ENCODE results near the gene MED26.
A peak's percentile ranks its signal among the peaks of the same experiment; 100 is the strongest.
"Not testable (repeated sequence)": the region's sequence is repeated elsewhere in the genome, so short reads cannot be mapped to it uniquely, and the experiment has no call there.

MED26 gene

DNA sequence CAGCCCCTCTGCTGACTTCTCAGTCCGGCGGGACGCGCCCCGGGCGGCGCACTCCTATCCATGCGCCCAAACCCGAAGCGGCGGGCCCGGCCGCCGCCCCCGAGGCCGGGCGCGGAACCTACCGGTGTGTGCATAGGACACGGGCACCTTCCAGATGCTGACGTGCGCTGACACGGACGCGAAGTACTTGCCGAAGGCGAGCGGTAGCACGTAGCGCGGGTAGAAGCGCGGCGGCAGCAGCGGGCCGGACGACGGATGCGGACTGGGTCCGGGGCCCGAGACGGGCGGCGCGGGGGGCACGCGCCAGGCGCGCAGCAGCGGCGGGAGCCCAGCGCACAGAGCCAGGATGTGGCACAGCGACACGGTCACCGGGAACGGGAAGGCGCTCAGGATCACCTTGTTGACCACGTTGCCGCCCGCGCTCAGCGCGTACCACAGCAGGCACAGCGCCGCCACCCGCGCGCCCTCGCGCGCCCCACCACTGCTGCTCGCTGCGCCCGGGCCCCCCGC, 56.1 kb downstream of the MED26 start:
- peak; percentile 42 for DNase-seq

DNA sequence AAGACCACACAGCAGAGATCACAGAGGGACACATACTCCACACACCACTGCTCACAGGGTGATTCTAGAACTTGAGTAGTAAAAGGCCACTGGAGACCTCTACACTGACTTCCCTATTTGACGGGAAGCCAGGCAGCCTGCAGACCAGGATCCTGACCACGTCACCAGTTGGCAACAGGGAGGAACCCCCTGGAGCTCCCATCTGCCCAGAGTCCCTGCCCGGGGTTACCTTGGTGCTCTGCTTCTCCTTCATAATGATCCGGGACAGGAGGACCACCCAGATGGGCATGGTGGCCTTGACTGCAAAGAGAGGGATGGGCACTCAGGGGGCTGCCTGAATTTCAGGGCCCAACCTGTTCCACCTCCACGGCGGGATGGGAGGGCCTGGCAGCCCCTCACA, 56.7 kb downstream of the MED26 start:
- DNase-seq = no peak

DNA sequence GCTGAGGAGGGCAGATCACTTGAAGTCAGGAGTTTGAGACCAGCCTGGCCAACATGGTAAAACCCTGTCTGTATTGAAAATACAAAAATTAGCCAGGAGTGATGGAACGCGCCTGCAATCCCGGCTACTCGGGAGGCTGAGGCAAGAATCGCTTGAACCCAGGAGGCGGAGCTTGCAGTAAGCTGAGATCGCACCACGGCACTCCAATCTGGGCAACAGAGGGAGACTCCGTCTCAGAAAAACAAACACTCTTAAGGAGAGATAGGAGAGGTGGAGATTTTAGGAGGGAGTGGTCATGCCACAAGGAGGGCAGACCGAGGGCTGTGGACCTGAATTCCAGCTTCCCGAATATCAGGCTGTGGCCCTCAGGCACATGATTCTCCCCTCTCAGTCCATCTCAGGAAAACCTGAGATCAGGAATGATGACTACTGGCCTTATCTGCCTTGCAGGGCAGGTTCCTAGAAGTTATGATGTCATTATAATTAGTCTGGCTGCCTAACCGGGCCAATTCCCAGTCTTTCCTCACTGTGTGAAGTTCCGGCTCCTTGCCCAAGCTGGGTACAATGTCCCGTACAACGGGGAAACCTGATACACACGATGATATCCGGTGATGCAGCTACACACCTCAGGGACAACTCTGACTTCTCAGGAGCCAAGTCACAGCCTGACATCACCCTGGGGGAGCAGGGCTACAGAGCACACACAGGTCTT, 58.2 kb downstream of the MED26 start:
- no peak for DNase-seq

DNA sequence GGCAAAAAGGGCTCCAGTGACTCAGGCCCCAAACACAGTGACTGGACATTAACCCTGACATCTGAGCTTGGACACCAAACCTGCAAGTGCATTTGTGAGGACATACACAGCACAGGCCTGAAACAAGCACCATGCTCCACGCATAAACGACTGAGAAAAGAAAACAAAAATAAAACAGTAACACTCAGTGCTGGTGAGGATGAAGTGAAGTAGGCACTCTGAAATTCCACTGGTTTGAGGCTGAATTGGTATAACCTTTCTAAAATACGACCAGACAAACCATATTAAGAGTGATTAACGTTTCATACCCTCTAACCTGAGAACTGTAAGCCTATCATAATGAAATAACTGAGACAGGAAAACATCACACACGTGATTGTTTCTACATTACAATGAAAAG, 61.3 kb downstream of the MED26 start:
- no peak for DNase-seq

DNA sequence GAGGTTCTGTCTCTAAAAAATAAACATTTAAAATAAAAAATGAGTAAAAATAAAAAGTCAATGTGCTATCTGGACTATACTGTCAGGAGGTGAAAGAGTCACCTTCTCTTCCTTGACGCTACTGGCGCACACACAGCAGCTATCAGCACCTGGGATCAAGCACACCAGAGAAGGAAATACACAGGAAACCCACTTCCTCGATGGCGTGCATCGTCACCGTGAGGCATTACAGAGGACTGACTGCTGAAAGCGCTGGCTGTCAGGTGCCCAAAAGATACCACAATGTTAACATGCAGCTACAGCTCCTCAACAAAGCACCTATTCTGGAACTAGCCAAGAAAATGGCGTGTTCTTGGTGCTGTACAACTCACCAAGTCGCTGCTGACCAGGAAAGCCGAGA, 61.8 kb downstream of the MED26 start:
- peak; percentile 73 for DNase-seq

DNA sequence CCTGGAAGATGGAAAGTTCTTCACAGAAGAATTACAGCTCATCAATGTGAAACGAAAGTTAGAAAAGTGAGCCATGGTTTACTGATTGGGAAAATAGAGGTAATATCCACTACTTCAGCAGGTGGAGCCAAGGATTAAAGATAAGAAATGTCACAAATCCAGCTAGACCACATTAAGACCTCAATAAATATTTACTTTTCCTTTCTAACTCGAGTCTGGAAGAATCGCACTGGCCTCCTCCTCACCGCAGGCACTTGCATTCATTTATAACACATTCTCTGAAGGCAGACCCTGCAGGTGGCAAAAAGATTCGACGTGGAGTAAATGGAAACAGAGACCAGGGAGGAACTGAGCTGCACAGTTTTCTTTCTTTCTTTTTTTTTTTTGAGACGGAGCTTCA, 63.2 kb downstream of the MED26 start:
- DNase-seq = no peak

DNA sequence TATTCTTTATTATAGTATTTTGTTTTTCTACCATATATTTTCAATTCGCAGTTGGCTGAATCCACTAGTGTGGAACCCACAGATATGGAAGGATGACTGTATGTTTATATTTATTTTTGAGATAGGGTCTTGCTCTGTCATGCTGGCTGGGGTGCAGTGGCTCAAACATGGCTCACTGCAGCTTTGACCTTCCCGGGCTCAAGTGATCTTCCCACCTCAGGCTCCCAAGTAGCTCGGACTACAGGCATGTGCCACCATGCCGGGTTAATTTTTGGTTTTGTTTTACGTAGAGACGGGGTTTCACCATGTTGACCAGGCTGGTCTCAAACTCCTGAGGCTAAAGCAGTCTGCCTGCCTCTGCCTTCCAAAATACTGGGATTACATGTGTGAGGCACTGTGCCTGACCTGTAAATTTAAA, 65.4 kb downstream of the MED26 start:
- DNase-seq = no peak

DNA sequence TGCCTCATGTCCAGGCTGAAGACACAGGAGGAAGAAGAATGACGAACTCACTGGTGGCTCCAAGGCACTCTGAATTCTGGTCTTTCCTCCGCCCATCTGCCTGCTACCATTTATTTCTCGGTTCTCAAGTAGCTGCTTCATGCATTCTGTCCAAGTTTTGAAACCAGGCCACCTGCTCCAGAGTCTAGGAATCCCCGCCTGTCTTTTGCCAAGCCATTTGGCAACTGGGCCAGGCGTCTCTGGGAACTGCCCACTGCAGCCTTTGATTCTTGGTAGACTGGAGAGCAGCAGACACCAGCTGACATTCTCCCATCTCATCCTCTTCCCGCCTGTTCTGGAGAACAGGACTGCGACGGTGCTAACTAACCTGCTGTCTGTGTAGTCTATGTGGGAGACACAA, 66.6 kb downstream of the MED26 start:
- no peak for DNase-seq

DNA sequence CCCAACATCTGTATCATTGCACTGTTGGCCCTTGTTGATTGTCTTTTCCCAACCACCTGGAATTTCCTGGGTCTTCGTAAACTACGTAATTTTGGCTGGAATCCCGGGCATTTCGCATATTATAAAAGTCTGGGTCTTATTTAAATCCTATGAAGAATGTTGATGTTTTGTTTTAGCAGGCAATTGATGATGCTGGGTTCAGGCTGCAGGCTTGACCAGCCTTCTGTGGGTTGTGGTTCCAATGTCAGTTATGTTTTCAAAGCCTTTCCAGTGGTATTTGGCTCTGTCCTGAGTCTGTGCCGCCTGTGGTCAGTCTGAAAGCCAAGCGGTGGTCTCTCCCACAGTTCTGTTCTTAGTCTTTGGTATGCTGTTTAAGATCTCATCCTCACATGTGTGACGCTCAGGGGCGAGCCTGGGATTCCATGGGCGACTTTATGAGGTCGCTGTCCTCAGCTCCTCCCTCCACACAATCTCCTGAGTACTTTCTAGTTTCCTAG, 68.2 kb downstream of the MED26 start:
- no peak for DNase-seq

DNA sequence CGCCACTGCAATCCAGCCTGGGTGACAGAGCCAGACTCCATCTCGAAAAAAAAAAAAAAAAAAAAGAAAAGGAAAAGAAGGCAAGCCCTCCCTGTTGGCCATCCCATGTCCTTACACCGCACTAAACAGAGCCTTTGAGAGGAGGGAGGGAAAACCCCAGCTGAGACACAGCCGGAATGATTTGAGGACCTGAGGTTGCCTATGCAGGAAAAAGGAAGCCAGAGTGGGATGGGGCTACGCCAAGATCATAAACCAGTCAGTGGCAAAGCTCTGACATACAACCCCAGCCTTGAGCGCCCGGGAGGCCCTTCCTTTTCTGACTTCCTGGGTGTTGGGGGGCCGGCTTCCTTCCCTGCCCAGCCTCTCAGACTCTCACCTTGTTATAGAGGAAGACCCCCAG, 73.2 kb downstream of the MED26 start:
- DNase-seq = no peak

DNA sequence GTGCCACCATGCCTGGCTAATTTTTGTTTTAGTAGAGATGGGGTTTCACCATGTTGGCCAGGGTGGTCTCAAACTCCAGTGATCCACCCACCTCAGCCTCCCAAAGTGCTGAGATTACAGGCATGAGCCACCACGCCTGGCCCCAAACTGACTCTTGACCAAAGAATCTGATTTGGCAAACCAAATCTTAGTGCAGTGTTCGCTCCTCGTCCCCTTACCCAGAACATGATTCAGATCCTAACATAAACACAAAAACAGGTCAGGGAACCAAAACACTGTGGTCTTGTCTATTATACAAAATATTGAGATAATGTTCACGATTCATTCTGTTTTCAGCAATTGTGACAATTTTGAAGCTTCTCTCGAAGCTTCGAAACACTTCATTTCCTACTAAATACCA, 76.1 kb downstream of the MED26 start:
- DNase-seq = not testable (repeated sequence)

DNA sequence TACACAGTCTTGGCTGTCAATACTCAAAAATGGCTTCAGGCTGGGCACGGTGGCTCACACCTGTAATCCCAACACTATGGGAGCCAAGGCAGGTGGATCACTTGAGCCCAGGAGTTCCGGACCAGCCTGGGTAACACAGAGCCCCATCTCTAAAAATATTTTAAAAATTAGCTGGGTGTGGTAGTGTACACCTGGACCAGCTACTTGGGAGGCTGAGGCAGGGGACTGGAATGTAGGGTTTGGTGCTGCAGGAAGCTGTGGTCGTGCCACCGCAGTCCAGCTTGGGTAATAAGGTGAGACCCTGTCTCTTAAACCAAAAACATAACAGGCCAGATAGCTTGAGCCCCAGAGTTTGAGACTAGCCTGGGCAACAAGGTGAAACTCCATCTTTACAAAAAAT, 79.0 kb downstream of the MED26 start:
- DNase-seq = no peak

DNA sequence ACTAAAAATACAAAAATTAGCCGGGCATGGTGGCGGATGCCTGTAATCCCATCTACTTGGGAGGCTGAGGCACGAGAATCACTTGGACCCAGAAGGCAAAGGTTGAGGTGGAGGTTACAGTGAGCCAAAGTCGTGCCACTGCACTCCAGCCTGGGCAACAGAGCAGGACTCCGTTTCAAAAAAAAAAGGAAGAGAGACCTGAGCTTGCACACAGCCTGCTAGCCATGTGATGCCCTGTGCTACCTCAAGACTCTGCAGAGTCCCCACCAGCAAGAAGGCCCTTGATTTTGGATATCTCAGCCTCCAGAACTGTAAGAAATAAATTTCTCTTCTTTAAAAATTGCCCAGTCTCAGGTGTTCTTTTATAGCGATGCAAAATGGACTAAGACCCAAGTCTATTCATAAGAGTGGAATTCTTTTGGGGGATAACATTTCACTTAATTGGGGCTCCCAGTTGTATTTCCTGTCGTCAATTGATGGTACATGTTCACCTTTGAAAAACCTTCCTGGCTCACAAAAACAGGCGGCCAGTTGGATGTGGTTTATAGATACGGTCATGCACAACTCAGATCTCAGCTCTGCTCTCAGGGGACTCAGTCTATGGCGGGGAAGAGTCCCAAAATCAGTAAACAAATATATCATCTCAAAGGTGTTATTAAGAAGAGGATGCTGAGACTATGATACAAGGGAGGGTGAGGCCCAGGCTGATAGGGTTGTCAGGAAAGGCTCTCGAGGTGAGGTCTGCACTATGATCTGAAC, 83.4 kb downstream of the MED26 start:
- no peak for DNase-seq

DNA sequence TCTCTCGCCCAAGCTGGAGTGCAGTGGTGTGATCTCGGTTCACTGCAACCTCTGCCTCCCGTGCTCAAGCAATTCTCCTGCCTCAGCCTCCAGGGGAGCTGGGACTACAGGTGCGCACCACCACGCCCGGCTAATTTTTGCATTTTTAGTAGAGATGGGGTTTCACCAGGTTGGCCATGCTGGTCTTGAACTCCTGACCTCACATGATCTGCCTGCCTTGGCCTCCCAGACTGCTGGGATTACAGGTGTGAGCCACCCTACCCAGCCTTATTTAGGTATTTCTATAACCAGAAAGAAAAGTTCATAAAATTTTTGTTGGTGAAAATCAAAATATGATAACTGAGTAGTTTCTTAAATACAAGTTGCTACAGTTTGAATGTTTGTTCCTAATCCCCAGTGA, 84.3 kb downstream of the MED26 start:
- DNase-seq = not testable (repeated sequence)

DNA sequence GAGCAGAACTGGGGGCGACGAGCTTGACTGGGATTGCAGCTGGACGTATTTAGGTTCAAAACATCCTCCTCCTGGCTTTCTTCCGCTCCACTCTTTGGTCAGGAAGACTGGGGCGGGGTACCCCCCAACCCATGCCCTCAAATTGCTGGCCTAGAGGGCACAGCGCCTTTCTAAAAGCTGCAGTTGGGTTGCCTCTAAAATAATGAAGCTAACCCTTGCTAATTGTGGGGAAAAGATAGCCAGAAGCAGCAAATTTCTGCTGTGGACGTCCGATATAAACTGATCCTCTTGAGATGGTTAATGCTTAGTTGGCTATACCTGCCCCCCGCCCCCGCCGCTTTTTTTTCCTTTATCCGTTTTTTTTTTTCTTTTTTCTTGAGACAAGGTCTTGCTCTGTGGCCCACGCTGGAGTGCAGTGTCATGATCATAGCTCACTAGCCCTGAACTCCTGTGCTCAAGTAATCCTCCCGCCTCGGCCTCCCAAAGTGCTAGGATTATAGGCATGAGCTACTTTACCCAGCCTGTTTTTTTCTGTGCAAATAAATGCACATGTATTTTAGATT, 85.0 kb downstream of the MED26 start:
- DNase-seq = peak; percentile 10

DNA sequence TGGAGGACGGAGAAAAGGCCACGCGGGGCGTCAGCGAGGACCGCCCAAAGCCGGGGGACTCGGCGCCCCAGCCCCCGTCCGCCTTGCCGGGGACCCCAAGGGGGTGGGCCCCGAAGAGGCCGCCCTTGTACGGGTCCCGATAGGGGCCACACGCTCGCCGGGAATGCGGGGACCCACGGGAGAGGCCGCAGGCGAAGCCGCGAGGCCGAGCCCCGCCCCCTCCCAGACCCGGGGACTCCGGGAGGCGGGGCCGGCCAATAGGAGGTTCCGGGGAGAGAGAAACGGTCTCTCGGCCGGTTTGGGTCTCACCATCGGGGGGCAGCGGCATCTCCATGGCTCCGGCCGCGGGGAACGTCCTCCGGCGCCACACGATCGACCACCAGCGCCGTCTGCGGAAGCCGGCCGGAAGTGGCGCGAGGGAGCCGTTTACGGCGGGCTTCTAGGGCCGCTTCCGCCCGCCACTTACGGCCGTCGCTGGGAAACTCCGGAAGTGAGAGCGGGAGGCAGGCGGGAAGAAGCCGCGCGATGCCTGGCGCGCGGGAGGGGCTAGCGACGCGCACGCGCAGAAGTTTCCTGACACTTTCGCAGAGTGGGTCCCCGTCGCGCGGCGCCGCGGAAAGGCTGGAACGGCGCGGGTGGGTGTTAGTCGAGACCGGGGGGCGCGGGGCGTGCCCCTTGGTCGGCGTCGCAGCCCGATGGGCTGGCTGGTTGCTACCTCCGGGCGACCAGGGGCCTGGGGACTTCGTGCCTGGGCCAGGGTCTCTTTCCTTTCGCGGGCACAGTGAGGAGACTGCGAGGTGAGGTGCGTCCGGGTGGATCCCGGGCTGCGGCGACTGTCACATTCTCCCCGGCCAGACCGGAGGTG, 85.7 kb downstream of the MED26 start, which contains the start of gene CHERP:
CHERP (minus strand) TSS at position 393 of the 865 bp plus-strand sequence; CDS start at position 334, 59 bp downstream.
- peak; percentile 95 for DNase-seq

DNA sequence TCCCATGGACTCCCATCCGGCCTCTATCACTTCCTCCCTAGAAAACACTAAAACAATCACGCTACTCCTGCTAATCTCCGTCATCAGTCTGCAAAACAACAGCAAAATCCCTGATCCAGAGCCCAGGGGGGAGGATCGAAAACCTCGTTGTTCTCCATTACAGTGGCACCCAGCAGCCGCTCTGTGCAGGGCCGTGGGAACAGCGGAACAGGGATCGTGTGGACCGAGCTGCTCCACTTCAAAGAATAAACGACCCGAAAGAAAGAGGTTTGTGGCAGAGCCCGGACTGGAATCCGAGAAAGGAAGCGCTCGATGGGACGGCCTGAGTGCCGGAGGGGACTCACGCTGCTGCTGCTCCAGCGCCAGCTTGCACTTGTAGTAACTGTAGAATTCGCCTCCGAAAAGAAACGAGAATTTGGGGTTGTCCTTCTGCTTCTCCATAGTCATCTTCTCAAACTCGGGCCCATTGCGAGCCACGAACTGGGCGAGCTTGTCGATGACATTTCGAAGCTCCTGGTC, 86.4 kb downstream of the MED26 start:
- peak; percentile 16 for DNase-seq

DNA sequence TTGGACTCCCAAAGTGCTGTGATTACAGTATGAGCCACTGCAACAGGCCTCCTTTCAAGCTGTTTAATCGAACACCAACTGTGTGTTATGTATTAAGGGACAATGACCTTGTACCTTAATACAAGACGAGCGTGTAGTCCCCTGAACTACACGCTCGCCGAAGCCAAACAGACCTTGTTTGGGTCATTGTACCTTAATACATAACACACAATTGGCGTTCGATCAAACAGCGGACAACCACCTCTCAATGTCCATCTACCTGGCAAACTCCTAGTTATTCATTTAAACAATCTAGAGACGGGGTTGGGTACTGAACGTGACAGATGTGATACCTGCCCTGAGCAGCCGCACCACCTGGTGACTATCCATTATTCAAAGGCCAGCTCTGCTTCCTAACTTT, 87.1 kb downstream of the MED26 start:
- no peak for DNase-seq

DNA sequence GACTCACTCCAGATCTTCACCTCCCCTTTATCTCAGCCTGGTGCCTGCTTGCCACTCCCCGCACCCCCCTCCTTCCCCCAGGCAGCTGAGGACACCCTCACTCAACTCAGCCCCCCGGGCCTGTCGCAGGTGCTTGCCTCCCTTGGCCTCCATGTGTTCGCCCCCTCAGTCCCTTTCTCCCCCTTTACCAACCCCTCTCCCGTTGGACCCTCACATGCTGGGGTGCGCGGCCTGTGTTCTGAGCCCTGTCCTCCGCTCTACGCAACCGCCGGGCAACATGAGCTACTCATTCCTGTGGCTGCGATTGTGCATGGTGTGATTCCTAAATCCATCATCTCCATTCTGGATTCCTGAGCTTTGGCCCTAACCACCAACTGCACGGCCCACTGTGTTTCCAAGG, 90.9 kb downstream of the MED26 start:
- no peak for DNase-seq

DNA sequence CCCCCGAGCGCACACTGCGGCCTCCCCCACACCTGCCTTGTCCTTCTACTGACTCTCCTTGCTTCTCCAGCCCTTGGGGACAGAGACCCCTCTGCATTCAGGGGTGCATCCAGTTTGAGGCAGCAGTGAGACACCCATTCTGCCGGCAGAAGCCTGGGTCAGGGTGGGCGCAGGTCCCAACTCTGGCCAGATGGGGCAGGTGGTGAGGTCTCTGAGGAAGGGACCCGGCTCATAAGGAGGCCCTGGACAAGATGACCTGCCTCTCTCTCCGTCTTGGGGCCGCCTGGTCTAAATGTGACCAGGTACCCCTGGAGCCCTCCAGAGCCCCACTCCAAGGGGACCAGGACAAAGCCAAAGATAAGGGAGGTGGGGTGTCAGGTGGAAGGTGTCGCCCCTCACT, 91.9 kb downstream of the MED26 start:
- no peak for DNase-seq

DNA sequence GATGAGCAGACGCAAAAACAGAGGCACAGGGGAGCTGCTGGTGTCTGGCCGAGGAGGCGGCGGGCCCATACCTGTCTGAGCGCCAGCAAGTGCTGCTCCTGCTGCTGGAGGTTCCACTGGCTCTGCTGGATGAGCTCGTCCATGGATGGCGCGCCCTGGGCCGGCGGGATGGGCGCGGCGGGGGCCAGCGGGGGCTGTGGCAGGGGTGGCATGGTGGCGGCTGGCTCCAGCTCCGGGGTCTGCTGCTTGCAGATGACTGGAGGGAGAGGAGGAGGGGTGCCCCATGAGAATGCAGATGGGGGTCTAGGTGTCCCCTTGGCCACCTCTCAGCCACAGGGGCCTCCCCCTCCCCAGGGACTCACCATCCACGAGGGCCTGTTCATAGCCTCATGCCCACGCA, 92.6 kb downstream of the MED26 start:
- DNase-seq = no peak

DNA sequence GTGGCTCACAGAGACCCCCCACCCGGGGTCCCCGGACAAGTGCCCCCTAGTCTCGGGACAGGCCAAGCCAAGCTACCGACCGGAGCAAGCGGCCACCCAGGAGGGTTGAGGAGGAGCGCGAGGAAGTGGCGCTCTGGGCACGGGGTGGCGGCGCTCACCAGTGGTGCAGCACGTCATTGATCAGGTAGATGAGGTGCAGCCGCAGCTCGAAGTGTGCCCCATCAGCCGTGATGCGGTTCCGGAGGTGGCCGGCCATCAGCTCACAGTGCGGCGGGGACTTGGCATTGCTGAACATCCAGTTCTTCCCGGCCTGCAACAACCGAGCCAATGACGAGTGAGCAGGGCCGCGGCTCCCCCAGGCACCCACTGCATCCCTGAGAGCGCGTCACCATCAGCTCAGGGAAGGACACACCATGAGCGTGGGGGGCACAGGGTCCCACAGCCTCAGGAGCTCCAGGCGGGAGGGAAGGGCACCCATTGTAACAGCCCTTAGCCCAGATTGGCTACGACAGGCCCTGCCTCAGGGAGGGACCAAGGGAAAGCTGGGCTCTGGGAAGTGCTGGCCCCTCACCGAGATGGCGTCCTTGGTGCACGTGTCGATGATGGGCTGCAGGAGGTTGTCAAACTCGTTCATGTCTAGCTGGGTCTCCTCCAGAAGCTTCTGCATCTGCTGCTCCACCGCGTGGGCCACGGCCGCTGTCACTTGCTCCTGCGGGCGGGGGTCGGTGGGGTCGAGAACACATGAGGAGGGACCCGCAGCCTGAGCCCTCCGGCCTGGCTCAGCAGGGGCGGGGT, 95.4 kb downstream of the MED26 start:
- no peak for DNase-seq
